PFSK-1 (cell line): ENCODE measurements around the gene IL2.

Source experiments
- POLR2AphosphoS5 ChIP-seq: IDR thresholded peaks from 2 replicates; pipeline ENCODE4 v1.6.1; 2012; ENCODE audit warnings: low read depth, mild to moderate bottlenecking, control low read depth, low read length, moderate library complexity
- SIN3A ChIP-seq: IDR thresholded peaks from 2 replicates; pipeline ENCODE4 v1.6.1; 2012; ENCODE audit warnings: mild to moderate bottlenecking, low read length, moderate library complexity, borderline replicate concordance; ENCODE audit not compliant: insufficient read depth
- TAF1 ChIP-seq: IDR thresholded peaks from 2 replicates; pipeline ENCODE4 v1.6.1; 2012; ENCODE audit warnings: low read length, control low read depth, borderline replicate concordance; ENCODE audit not compliant: insufficient read depth
- TF ChIP-seq, protein P1 (sequence below), 2 experiments: IDR thresholded peaks; 2 replicates each; pipeline versions ENCODE4 v1.6.1 to v1.8.0; 2011 to 2012; ENCODE audit warnings: low read depth in 2 of 2, low read length in 2 of 2, control low read depth in 1 of 2, inconsistent platforms in 1 of 2, mild to moderate bottlenecking in 1 of 2, moderate library complexity in 1 of 2; ENCODE audit not compliant: insufficient read depth in 1 of 2

DNA sequence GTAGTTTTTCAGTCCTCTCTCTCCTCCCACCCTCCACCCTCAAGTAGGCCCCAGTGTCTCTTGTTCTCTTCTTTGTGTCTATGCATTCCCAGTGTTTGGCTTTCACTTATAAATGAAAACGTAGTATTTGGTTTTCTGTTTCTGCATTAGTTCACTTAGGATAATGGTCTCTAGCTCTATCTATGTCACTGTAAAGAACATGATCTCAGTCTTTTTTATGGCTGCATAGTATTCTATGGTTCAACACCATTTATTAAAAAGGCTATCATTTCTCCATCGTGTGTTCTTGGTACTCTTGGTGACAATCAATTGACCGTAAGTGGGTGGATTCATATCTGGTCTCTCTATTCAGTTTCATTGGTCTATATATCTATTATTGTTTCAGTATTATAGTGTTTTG is 18.7 kb upstream of the IL2 start:
- TF ChIP-seq POLR2AphosphoS5 (no peak), TAF1 (no peak), SIN3A (no peak)
- TF ChIP-seq, protein P1, sequence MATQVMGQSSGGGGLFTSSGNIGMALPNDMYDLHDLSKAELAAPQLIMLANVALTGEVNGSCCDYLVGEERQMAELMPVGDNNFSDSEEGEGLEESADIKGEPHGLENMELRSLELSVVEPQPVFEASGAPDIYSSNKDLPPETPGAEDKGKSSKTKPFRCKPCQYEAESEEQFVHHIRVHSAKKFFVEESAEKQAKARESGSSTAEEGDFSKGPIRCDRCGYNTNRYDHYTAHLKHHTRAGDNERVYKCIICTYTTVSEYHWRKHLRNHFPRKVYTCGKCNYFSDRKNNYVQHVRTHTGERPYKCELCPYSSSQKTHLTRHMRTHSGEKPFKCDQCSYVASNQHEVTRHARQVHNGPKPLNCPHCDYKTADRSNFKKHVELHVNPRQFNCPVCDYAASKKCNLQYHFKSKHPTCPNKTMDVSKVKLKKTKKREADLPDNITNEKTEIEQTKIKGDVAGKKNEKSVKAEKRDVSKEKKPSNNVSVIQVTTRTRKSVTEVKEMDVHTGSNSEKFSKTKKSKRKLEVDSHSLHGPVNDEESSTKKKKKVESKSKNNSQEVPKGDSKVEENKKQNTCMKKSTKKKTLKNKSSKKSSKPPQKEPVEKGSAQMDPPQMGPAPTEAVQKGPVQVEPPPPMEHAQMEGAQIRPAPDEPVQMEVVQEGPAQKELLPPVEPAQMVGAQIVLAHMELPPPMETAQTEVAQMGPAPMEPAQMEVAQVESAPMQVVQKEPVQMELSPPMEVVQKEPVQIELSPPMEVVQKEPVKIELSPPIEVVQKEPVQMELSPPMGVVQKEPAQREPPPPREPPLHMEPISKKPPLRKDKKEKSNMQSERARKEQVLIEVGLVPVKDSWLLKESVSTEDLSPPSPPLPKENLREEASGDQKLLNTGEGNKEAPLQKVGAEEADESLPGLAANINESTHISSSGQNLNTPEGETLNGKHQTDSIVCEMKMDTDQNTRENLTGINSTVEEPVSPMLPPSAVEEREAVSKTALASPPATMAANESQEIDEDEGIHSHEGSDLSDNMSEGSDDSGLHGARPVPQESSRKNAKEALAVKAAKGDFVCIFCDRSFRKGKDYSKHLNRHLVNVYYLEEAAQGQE (IDR thresholded peaks at IDR 0.05; ENCODE audit: insufficient read depth in 1 of 2, low read depth in 2 of 2, low read length in 2 of 2) = no peak
